Measurements from ENCODE around the gene CATSPER2.
"Not testable (repeated sequence)": the region's sequence is repeated elsewhere in the genome, so short reads cannot be mapped to it uniquely, and the experiment has no call there.

GRCh38 chr15:43662293-43662692 lies 13.6 kb upstream of the CATSPER2 start:
- TF ChIP-seq CTCF, POLR2A (IDR thresholded peaks at IDR 0.05): not testable (repeated sequence)

Data from prostate gland (tissue), 2 donors.